Activated CD4-positive, alpha-beta T cell treated with anti-CD3 and anti-CD28 coated beads for 1 hour (primary cell): Measurements from ENCODE around the gene TASP1.
"Not testable (repeated sequence)": the region's sequence is repeated elsewhere in the genome, so short reads cannot be mapped to it uniquely, and the experiment has no call there.

Source experiments
- DNase-seq: peaks from one replicate; pipeline ENCODE4 v3.0.0-alpha.2; 2020

TASP1 gene

DNA sequence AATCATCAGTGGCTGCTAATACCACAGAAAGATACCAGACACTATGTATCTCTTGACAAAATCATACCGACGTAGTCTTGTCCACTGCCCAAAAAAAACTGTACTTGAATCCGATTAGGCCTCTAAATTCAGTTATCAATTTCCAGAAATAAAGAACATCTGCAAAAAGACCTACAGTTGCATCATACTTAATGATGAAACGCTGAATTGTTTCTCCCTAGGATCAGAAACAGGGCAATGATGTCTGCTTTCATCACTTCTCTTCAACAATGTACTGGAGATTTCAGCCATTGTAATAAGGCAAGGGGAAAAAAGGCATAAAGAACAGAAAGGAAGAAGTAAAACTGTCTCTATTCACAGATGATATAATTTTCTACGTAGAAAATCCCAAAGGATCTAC is 152.0 kb downstream of the TASP1 start:
- DNase-seq = no peak

DNA sequence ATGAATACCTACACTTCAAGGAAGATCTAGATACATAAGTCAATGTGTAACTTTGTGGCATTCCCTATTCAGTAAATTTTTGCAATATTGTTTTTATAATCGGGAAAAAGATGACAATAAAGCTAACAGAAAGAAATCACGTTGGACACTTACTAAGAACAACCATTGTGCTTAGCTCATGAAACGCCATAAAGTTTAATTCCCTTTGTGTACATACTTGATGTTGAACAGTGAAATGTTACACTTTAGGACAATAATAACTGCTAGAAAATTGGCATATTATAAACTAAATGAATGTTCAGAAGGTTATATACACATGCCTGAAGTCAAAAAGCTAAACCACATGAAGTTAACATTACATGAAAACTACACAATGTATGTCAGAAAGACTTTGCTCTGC is 153.2 kb downstream of the TASP1 start:
- no peak for DNase-seq

DNA sequence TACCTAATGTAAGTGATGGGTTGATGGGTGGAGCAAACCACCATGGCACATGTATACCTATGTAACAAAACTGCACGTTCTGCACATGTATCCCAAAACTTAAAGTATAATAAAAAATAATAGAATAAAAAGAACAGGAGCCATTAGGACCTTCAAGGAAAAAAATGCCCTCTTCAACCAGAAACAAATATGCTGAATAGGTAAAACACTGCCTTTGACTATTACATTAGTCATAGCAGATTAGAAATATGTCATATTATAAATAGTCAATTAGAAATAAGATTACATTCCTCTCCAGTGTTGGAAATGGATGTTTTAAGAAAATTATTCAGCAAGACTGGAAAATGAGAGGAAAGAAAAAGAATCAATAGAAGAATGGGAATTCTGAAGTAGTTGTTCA is 153.7 kb downstream of the TASP1 start:
- not testable (repeated sequence) for DNase-seq

DNA sequence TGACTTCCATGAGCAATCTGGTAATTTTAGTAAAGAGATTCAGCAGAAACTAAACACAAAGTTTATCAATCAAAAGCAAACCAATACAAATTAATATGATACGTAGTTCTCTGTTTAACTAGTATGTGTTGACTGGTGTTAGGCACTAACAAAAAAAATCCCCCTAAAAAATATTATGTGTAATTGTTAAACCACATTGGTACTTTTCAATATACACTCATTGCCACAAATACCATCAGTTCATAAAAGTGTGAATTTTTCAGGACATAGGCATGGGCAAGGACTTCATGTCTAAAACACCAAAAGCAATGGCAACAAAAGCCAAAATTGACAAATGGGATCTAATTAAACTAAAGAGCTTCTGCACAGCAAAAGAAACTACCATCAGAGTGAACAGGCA is 155.3 kb downstream of the TASP1 start:
- not testable (repeated sequence) for DNase-seq

DNA sequence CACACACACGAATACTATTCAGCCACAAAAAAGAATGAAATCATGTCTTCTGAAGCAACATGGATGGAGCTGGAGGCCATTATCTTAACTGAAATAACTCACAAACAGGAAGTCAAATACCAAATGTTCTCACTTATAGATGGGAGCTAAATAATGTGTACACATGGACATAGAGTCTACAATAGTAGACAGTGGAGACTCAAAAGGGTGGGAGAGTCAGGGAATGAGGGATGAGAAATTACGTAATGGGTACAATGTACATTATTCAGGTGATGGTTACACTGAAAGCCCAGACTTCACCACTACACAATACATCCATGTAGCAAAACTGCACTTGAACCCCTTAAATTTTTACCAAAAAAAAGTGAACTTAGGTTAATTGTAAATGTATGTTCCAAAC is 160.4 kb downstream of the TASP1 start:
- DNase-seq = no peak

DNA sequence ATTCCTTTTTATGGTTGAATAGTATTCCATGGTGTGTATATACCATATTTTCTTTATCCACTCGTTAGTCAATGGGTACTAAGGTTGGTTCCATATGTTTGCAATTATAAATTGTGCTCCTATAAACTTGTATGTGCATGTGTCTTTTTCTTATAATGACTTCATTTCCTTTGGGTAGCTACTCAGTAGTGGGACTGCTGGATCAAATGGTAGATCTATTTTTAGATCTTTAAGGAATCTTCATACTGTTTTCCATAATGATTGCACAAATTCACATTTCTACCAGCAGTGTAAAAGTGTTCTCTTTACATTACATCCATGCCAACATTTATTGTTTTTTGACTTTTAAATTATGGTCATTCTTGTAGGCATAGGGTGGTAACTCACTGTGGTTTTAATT is 164.3 kb downstream of the TASP1 start:
- DNase-seq = no peak

DNA sequence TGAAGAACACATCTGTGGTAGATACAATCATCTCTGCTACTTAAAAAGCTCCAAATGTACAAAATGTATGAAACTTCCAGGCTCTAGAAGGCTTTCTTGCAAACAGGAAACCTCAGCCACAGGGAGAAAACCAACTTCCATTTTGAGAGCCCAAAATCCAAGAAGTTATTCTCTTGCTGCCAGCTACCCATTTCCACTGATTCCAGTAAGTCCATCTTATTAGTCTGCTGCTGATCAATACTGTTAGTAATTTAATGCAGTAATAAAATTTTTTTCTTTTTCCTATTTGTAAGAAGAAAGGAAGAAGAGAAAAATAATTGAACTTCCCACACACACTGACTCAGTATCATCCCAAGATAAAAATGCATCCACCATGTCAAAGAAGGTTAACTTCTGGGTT is 169.5 kb downstream of the TASP1 start:
- no peak for DNase-seq

DNA sequence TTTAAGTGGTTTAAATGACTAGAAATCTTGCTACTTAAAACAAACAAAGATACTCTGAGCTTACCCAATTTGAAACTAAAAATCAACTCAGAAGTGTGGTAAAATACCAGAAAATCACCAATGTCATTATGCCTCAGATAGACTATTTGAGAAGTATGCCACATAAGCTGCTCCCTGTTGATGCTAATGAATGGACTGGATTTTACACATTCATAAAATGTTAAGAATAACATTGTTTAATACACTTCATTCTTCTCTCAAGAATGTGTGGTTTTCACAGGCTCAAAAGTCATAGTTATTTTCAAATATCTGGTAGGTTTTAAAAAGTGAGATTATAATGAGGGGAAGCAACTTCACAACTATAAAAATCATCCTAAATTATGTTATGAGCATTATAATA is 170.6 kb downstream of the TASP1 start:
- DNase-seq = no peak

DNA sequence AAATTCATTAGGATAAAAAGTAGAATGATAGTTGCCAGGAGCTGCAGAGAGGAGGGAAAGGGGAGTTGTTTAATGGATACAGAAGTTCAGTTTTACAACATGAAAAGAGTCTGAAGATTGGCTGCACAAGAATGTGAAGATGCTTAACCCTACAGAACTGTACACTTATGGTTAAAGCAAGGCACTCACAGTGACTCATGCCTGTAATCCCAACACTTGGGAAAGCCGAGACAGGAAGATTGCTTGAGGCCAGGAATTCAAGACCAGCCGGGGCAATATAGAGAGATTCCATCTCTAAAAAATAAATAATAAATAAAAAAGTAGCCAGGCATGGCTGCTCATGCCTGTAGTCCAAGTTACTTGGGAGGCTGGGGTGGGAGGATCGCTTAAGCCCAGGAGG is 174.0 kb downstream of the TASP1 start:
- no peak for DNase-seq

DNA sequence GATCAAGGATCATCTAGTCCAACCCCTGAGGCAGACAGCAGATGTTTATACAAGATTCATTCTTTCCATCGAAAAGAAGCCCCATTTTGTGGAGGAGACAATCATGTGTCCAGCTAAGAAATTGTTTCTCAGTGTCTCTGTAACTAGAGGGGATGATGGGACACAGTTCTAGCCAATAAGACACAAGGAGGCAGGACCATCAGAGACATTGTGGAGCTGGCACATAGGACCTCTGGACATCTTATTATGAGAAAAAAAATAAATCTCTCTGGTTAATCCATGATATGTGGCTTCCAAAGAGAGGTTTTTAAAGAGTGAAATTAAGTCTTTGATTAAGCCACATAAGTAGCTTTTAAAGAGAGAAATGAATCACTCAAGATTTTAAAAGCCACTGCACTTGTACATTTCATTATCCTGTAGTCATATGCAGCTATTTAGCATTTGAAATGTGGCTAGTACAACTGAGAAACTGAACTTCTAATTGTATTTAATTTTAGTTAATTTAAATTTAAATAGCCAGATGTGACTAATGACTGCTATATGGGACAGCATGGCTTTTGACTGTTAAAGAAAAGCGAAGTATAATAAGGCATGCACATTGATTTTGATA is 176.8 kb downstream of the TASP1 start:
- DNase-seq = no peak

DNA sequence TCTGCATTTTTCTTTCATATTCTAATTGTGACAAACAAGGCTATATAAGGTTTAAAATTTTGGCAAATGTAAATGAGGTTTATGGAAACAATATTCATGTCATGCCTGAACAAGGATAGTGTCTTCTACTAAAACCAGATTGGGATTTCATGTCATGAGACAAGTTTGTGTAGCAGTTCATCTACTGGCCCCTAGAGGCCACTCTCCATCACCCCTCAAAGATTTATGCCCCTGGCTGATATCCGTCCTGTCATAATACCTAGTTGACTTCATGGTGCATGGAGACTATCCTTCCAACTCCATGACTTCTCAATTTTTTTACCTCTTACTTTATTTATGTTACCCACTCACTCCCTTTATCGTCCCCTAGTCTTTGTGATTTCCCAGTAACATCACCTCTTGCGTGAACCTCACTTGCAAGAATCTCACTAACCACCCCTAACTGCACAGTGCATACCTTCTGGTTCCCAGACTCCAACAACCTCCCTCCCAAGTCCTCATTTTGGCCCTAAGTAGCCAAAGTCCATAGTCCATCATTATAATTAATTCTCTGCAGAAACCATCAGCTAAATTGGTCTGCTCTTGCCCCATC is 179.8 kb downstream of the TASP1 start:
- no peak for DNase-seq

DNA sequence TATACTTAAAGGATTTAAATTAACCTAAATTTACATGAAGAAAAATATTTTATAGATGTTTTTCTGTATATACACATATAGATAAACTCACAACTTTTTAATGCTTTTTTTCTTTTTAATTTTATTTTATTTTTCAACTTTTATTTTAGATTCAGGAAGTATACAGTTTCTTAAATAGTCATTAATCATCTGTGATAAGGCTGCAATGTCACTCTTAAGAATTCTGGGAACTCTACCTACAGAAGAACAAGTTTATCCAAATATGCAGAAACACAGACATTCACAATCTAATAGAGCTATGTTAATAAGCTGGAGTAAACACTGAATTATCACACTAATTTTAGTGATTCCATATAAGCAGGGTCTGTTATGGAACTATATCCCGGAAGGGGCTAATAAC is 181.2 kb downstream of the TASP1 start:
- DNase-seq = no peak

DNA sequence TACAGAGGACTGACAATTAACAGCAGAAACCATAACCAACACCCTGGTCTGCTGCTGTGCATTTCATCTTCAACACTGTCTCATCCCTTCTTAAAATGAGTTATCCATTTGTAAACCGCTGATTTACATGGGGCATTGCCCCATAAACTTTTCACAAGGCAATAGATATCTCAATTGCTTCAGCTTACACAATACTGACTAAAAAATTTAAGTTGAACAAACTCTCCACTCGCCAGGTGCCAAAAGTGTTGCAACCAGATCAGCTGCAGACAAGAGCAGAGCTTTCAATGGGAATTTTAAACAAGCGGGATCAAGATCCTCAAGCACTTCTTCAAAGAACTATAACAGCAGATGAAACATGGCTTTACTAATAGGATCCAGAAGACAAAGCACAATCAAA is 183.0 kb downstream of the TASP1 start:
- no peak for DNase-seq

DNA sequence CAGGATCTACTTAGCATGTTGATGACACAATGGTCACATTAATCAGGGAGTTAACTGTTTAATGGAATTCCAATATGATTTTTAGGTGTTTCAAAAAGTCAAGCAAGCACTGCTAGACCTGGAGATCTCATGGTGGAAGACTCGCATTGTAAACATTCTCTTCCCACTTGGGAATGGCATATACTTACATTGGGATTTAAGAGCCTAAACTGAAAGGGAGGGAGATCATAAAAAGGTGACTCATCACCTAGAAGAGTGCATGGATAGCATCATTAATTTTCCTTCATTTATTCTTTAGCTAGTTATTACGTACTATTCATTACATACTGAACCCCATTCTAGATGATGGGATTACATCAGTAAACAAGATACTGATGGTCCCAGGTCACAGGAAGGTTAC is 185.4 kb downstream of the TASP1 start:
- DNase-seq = no peak

DNA sequence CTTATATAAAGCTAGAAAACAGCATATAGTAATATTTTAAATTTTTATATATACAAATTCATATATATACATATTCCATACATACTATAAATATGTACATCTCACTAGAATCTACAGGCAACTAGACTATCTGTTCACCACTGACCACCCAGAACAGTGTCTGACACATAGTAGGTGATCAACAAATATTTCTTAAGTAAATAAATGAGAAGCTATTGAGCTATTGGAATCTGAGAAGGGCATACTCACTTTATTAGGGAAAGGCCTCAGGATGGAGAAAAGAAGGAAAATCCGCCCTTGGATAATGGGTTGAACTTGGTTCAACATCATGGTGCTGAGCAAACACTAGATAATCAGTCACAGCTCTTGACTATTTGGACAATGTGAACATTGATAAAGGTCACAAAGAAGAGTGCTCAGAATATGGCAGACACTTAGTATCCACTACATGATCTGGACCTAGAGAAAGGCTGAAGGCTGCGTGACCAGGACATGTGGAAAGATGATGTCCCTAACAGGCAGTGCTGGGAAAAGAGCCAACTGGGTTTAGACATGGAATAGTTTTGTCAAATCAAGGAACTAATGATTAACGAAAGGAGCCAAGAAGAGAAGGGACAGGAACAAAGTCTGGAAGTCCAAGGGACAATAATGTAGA is 186.1 kb downstream of the TASP1 start:
- no peak for DNase-seq

DNA sequence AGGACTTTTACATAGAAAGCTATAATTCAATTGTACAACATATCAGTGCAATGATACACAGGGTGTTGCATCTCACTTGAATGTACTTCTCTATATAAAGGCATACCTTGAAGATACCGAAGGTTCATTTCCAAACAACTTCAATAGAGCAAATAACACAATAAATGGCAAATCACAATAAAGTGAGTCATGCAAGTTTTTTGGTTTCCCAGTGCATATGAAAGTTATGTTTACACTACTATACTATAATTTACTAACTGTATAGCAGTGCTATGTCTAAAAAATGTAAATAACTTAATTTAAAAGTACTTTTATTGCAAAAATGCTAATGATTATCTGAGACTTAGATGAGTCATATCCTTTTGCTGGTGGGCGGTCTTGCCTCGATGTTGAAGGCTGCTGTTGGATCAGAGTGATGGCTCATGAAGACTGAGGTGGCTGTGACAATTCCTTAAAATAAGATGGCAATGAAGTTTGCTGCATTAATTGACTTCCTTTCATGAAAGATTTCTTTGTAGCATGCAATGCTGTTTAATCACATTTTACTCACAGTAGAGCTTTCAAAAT is 188.8 kb downstream of the TASP1 start:
- no peak for DNase-seq

DNA sequence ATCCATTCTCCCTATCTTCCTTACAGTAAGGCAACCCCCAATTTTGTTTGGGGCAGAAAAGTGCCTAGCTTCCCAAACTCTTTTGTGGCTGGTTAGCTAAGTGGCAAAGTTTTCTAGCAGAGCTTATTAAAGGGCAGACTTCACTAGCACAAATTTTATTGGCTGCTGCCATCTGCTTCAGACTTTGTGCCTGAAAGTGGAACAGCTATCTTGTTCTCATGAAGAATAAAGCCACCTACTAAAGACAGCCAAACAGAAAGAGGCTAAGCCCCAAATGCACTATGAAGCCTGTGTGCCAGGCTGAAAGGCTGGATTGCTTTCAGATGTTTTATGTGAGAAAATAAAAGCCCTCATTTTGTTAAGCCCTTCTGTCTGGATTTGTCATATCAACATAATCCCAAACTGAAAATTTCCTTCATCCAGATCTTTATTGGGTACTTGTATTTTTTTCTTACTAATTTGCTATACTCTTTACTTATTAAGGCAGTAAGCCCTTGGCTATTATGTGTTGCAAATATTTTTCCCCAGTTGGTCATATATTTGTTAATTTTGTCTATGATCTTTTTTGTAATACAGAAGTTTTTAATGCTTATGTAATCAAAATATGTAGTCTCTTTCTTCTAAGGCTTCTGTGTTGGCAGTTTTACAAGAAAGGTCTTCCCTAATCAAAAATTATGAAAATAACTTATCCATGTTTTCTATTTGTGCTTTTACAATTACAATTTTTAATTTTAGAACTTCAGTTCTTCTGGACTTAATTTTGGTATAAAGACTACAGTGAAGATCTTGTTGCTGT is 191.1 kb downstream of the TASP1 start:
- DNase-seq = no peak

DNA sequence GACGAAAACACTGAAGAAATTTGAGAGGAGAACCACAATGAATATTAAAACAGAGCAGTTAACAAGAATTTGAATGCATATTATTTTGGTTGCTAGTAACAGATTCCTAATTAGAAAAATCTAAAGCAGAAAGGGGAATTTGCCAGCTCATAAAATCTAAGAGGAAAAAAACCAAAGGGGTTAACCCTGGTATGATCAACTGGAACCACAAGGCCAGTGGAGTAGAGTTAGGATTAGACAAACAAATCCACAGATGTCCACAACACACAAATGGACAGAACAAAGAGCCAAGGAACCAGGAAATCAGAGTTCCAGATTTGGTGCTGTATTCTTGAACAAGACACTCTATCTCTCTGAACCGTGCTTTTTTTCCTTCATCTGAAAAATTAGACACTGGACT is 195.0 kb downstream of the TASP1 start:
- no peak for DNase-seq

DNA sequence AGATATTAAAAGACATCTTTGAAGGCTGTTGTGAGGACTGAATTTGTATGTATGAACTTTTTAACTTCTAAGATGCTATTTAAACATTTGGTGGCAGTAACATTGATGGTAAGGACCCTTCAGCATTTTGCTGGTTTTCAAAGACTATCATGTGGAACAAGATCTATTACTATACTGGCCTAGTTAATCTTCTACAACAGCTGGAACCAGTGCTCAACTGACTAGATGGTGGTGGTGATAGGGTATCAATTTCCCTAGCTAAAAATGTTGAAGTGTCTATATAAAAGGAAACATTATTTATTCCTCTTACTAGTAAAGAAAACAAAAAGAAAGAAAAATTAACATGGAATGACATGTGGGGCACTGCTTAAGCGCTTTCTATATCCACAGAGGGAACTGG is 195.7 kb downstream of the TASP1 start:
- DNase-seq = no peak

DNA sequence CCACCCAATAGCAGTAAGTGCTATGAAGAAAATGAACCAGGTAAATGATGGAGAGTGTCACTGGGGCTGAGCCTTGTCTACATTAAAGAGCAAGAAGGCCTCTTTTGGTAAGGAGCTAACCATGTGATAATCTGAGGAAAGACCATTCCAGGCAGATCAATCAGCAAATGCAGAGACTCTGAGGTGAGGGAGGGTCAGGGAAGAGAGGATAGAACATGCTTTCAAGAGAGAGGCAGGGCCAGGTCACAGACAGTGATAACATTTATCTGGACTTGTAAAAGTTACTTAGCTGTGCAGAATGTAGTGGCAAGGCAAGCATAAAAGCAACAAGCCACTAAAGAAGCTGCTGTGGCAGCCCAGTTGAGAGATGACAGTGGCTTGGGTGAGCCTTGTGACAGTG is 197.3 kb downstream of the TASP1 start:
- no peak for DNase-seq

DNA sequence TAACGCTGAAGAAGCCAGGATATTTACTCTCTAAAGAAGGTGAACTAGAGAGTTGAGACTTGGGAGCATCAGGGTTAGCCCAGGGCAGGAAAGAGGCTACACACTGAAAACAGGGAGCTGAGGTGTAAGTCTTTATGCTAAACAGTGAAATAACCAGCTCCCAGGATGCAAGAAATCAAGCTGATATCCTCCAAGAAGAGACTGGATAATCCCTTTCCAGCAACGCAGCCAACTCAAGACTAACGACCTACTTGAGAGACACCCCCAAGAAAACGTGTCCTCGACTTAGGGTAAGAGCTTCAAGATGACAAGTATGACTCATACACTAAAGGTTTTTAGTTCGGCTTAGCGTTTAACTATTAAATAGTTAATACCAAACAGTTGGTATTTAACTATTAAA is 202.2 kb downstream of the TASP1 start:
- DNase-seq = no peak

DNA sequence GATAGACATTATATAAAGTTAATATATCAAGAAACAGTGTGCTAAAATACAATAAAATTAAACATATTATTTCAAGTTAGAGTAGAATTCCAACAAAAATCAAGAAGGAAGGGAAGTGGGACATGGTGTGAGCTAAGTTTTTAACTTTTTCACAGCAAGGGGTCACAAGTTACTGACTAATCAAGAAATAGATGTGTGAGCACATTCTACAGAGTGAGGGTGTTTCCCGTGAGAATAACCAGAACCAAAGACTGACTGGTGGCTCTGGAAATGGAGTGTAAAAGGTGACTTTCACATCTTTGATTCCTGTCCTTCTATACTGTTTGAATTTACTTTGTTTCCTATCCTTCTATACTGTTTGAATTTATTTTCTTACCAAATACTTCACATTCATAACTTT is 206.6 kb downstream of the TASP1 start:
- DNase-seq = no peak

DNA sequence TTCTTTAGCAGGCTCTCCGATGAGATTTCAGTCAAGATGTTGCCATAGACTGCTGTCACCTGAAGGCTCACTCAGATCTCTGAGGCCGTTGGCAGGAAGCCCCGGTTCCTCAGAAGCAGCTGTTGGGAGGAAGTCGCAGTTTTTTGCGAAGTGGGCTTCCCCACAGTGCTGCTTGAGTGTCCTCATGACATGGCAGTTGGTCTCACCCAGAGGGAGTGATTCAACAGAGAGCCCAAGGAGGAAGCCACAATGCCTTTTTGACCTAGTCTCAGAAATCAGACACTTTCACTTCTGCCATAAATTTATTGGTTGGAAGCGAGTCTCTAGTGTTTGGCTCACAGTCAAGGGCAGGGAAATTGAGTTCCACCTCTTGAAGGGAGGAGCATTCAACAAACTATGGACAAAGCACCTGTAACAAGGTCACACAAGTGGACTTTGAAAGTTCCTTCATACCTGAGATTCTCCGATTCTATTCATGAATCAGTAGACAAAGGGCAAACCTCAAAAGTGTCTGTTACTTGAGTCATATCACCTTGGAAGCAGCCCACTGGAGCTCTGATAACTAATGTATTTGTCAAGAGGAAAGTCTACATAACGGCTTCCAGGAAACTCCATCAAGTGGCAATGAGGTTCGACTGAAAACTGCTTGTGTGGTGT is 208.3 kb downstream of the TASP1 start:
- no peak for DNase-seq
